ENCODE measurements around the gene ST6GALNAC3.

Gene ST6GALNAC3

GRCh38 chr1:76668046-76668445 is 593.5 kb downstream of the ST6GALNAC3 start:
- no peak for DNase-seq

GRCh38 chr1:76669131-76669530 is 594.6 kb downstream of the ST6GALNAC3 start:
- no peak for DNase-seq

GRCh38 chr1:76669624-76670315 is 595.2 kb downstream of the ST6GALNAC3 start:
- no peak for DNase-seq

GRCh38 chr1:76674689-76675210 is 600.2 kb downstream of the ST6GALNAC3 start:
- no peak for DNase-seq

- DNase-seq, result no peak
These were observed 603.2 kb downstream of the ST6GALNAC3 start for GRCh38 chr1:76677416-76678405.

GRCh38 chr1:76679534-76680152 is 605.1 kb downstream of the ST6GALNAC3 start:
- no peak for DNase-seq

GRCh38 chr1:76680651-76681050 is 606.1 kb downstream of the ST6GALNAC3 start:
- DNase-seq, result no peak

GRCh38 chr1:76682138-76682537 is 607.6 kb downstream of the ST6GALNAC3 start:
- no peak for DNase-seq
